Hepatocyte (in vitro differentiated cells): ENCODE measurements around the gene GPD1L.

Source experiments
- EZH2 ChIP-seq: fragments of 200-600 bp; sonication (generic); IDR thresholded peaks from 2 replicates; pipeline ENCODE4 v1.6.1; 2016; ENCODE audit warnings: antibody characterized with exemption, mild to moderate bottlenecking, borderline replicate concordance
- TF ChIP-seq, protein P1 (sequence below): fragments of 200-600 bp; sonication (generic); IDR thresholded peaks from 2 replicates; pipeline ENCODE4 v1.5.1; 2016; ENCODE audit warnings: antibody characterized with exemption, mild to moderate bottlenecking; ENCODE audit not compliant: poor library complexity

DNA sequence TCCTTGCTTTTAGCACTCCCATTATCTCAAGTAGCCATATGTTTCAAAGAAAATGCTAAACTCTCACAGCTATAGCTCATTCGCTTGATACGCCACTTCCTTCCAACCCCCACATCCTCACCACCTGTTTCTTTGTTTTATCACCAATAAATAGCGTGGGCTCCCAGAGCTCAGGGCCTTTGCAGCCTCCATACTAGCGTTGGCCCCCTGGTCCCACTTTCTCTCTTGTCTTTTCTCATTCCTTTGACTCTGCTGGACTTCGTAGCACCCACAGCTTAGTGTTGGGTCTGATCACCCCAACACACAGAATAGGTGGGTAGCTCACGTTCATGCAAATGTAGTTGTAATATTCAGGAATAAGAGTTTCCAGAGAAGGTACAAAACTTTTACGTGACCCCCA, 4.1 kb upstream of the GPD1L start:
- TF ChIP-seq EZH2 = no peak
- TF ChIP-seq, protein P1, sequence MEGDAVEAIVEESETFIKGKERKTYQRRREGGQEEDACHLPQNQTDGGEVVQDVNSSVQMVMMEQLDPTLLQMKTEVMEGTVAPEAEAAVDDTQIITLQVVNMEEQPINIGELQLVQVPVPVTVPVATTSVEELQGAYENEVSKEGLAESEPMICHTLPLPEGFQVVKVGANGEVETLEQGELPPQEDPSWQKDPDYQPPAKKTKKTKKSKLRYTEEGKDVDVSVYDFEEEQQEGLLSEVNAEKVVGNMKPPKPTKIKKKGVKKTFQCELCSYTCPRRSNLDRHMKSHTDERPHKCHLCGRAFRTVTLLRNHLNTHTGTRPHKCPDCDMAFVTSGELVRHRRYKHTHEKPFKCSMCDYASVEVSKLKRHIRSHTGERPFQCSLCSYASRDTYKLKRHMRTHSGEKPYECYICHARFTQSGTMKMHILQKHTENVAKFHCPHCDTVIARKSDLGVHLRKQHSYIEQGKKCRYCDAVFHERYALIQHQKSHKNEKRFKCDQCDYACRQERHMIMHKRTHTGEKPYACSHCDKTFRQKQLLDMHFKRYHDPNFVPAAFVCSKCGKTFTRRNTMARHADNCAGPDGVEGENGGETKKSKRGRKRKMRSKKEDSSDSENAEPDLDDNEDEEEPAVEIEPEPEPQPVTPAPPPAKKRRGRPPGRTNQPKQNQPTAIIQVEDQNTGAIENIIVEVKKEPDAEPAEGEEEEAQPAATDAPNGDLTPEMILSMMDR = no peak
